Uterus (tissue), 4 donors: ENCODE results near the gene HEG1. TPM values are rescaled to one million over a fixed set of nuclear protein-coding genes. Genes with fewer than 3 reads are reported as not detected.

Source experiments
- DNase-seq, 2 donors: peaks; one replicate each; pipeline ENCODE4 v3.0.0-alpha.2; 2019 to 2020
- H3K27ac ChIP-seq, 2 donors: fragments of 200-600 bp; sonication (generic); 1 replicate in 1 of 2; 2 replicates in 1 of 2; pipeline ENCODE4 v1.5.1; 2016 to 2018
- H3K27me3 ChIP-seq, 2 donors: fragments of 200-600 bp; sonication (generic); one replicate each; pipeline ENCODE4 v1.5.1; 2018 to 2019; ENCODE audit warnings: control low read depth in 1 of 2
- H3K36me3 ChIP-seq, 2 donors: fragments of 200-600 bp; sonication (generic); one replicate each; pipeline ENCODE4 v1.5.1; 2019; ENCODE audit warnings: control low read depth in 1 of 2
- H3K4me1 ChIP-seq, 2 donors: fragments of 200-600 bp; sonication (generic); one replicate each; pipeline ENCODE4 v1.5.1; 2018 to 2019; ENCODE audit warnings: control low read depth in 1 of 2
- H3K4me3 ChIP-seq, 2 donors: fragments of 200-600 bp; sonication (generic); 1 replicate in 1 of 2; 2 replicates in 1 of 2; pipeline ENCODE4 v1.5.1; 2018 to 2019; ENCODE audit warnings: mild to moderate bottlenecking in 1 of 2
- H3K9me3 ChIP-seq, 2 donors: fragments of 200-600 bp; sonication (generic); one replicate each; pipeline ENCODE4 v1.5.1; 2019; ENCODE audit warnings: control low read depth in 1 of 2
- POLR2A ChIP-seq, 2 donors: fragments of 450-650 bp; IDR thresholded peaks; one replicate each; pipeline ENCODE4 v1.6.1; 2016; ENCODE audit warnings: antibody characterized with exemption in 2 of 2, mild to moderate bottlenecking in 1 of 2, moderate library complexity in 1 of 2
- intact Hi-C: fragments of 100-400 bp; cut with DNase I; formaldehyde crosslinking; loops from one replicate; pipeline ENCODE4 v1.15.1; 2023; ENCODE audit warnings: low total_unique reads
- total RNA-seq, 4 donors: library from RNA; depleted of rRNA in 3 of 4; stranded (reverse); fragments of >200 nt in 3 of 4; gene quantifications; one replicate each; pipeline versions ENCODE4 v1.1.0 to v1.2.4, GENCODE V29; 2014 to 2023
- TF ChIP-seq, protein P1 (sequence below), 4 experiments: fragments of 200-600 bp in 2 of 4; fragments of 450-650 bp in 2 of 4; sonication (generic) in 2 of 4; IDR thresholded peaks; one replicate each; pipeline ENCODE4 v1.5.1; 2016 to 2019; ENCODE audit warnings: antibody characterized with exemption in 4 of 4, mild to moderate bottlenecking in 2 of 4, moderate library complexity in 1 of 4
- donor health status: DM: yes; HTN: yes; CAD: no.

The HEG1 gene
- total RNA-seq, 4 donors from 2014 or later = 64.8 to 97.0 (median 71.7) TPM

DNA sequence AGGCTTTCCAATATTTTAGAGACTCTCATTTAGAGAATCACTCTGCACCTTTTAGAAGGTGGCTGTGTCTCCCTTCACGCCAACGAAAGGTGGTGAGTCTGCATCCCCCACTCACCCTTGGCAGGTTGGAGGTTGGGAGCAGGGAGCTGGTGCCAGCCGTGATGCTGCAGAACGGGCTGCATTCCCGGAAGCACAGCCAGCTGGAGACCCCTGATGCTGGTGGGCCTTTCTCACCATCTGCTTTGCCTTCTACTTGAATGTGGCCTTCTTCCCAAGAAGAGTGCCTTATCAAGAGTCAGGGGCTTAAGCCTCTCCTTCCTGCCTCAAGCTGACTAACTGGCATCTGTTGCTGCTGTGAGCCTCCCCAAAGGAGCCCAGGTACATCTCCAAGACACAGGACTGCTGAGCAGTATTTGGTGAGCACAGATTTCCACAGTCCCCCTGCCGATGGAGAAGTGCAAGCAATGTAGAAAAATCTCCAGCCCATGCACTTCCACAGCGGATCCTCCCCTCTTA is 17.7 kb upstream of the HEG1 start:
- Histone ChIP-seq H3K27me3 (no peaks in the 10 kb centered on the region), H3K4me1 (no peaks in the 10 kb centered on the region), H3K4me3 (no peak overlapping the region), H3K9me3 (no peaks in the 10 kb centered on the region), H3K36me3 (no peaks in the 10 kb centered on the region), H3K27ac (no peak overlapping the region)
- no peak for DNase-seq
- intact Hi-C loops = no loop called here
- TF ChIP-seq, protein P1, sequence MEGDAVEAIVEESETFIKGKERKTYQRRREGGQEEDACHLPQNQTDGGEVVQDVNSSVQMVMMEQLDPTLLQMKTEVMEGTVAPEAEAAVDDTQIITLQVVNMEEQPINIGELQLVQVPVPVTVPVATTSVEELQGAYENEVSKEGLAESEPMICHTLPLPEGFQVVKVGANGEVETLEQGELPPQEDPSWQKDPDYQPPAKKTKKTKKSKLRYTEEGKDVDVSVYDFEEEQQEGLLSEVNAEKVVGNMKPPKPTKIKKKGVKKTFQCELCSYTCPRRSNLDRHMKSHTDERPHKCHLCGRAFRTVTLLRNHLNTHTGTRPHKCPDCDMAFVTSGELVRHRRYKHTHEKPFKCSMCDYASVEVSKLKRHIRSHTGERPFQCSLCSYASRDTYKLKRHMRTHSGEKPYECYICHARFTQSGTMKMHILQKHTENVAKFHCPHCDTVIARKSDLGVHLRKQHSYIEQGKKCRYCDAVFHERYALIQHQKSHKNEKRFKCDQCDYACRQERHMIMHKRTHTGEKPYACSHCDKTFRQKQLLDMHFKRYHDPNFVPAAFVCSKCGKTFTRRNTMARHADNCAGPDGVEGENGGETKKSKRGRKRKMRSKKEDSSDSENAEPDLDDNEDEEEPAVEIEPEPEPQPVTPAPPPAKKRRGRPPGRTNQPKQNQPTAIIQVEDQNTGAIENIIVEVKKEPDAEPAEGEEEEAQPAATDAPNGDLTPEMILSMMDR (IDR thresholded peaks at IDR 0.05) = no peak
- no peak for TF ChIP-seq POLR2A (IDR thresholded peaks at IDR 0.05)

DNA sequence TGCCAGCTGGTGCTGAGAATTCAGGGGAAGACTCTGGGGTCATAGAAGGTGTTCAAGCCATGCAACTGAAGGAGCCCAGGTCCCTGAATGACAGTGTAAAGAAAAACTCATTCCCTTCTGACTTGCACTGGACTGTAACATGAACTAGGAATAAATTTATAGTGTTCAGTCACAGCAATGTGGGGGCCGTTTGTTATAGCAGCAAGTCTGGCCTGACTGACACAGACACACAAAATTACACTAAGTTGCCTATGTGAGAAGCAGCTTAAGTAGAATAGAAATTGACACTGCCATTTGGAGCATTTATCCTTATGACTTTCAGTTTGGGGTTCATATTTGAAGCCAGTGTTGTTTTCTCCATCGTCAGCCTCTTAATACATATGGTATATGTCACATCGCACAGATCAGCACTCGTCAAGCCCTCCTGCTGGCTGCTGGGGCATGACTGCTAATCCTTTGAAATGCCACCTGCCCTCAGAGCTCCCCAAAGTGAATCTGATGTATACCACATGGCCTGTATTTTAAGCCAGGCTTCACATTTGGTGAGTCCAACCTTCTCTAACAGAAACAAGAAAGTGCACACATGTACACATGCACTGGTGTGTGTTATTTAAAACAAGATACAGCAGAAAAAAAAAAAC is 17.1 kb upstream of the HEG1 start:
- Histone ChIP-seq H3K4me1 (no peaks in the 10 kb centered on the region), H3K27me3 (no peaks in the 10 kb centered on the region), H3K27ac (no peak overlapping the region), H3K36me3 (no peaks in the 10 kb centered on the region), H3K4me3 (no peak overlapping the region), H3K9me3 (no peaks in the 10 kb centered on the region)
- no peak for TF ChIP-seq POLR2A (IDR thresholded peaks at IDR 0.05)
- TF ChIP-seq, protein P1 (IDR thresholded peaks at IDR 0.05) = no peak
- no peak for DNase-seq
- intact Hi-C loops = no loop called here

DNA sequence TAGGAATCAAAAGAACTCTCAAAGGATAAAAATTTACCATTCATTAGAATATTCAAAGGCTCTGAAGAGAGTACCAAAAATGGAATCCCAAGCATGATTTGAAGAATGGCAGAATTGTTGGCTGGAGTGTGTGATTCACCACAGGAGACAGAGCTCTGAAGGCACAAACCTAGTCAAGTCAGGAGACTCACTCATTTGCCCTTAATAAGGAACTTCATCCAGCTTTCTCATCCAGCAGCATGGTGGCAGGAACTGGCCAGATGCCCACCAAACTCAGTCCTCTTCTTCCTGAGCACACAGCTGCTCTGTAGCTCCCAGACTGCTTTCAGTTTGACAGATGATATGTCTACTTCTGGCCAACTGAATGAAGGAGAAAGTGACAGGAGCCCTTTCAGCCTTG is 16.5 kb upstream of the HEG1 start:
- no peak overlapping the region for H3K27ac ChIP-seq
- TF ChIP-seq POLR2A (IDR thresholded peaks at IDR 0.05) = no peak
- TF ChIP-seq, protein P1 (IDR thresholded peaks at IDR 0.05) = no peak
- H3K4me1 ChIP-seq = no peaks in the 10 kb centered on the region
- no peak overlapping the region for H3K4me3 ChIP-seq
- no peaks in the 10 kb centered on the region for H3K27me3 ChIP-seq
- no peaks in the 10 kb centered on the region for H3K36me3 ChIP-seq
- DNase-seq = no peak
- intact Hi-C loops = no loop called here
- H3K9me3 ChIP-seq = no peaks in the 10 kb centered on the region

DNA sequence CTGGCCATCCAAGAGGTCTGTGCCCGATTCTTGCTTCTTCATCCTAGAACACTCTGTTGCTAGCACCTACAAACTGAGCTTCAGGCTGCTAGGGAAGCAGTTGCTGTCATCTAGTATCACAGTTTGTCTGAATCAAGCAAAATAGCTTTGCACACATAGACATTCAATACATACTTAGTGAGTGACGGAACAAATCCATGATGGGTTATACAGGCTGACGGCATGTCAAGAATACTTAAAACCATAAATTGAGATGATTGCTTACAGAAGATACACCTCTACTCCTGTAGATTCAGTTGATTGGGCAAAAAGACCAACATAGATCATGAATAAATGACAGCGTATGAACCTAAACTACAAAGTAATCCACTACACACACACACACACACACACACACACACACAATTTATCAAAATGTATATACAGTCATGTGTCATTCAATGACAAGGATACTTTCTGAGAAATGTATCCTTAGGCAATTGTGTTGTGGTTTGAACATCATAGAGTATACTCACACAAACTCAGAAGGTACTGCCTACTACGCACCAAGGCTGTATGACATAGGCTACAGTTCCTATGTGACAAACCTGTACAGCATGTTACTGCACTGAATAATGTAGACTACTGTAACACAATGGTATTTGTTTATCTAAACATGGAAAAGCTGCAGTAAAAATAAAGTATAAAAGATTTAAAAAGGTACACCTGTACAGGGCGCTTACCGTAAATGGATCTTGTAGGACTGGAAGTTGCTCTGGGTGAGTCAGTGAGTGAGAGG is 14.4 kb upstream of the HEG1 start:
- no peak for DNase-seq
- Histone ChIP-seq H3K27me3 (no peaks in the 10 kb centered on the region), H3K9me3 (no peaks in the 10 kb centered on the region), H3K27ac (no peak overlapping the region), H3K36me3 (no peaks in the 10 kb centered on the region), H3K4me1 (no peaks in the 10 kb centered on the region), H3K4me3 (no peak overlapping the region)
- intact Hi-C loops = no loop called here
- no peak for TF ChIP-seq POLR2A (IDR thresholded peaks at IDR 0.05)
- TF ChIP-seq, protein P1 (IDR thresholded peaks at IDR 0.05) = no peak

DNA sequence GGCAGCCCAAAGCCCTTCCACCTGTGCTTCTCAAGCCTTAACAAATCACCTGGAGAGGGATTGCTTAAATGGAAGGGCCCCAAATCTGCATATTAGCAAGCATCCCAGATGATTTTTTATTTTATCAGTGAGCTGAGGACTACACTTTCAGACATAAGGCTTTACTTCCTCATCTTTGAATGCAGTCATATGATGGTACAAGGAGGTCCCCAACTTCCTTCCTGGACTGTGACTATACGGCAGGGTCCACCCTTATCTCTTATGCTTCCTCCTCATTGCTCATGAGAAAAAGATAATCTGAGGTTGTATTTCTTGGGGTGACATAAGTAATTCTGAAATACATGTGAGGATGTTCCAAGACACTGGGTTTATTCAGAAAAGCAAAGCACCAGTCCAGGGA is 13.7 kb upstream of the HEG1 start:
- intact Hi-C loops = no loop called here
- Histone ChIP-seq H3K4me3 (no peak overlapping the region), H3K4me1 (no peaks in the 10 kb centered on the region), H3K9me3 (no peaks in the 10 kb centered on the region), H3K27me3 (no peaks in the 10 kb centered on the region), H3K27ac (no peak overlapping the region), H3K36me3 (no peaks in the 10 kb centered on the region)
- DNase-seq = no peak
- TF ChIP-seq, protein P1 (IDR thresholded peaks at IDR 0.05) = no peak
- TF ChIP-seq POLR2A (IDR thresholded peaks at IDR 0.05) = no peak
